ENCODE results near the gene XAB2.

- no peak for TF ChIP-seq CTCF (IDR thresholded peaks at IDR 0.05)
- no peak for TF ChIP-seq POLR2A (IDR thresholded peaks at IDR 0.05)
Measured at GRCh38 chr19:7632340-7633203, 3.2 kb upstream of the XAB2 start.

All from adrenal gland (tissue), 5 donors.